Naive thymus-derived CD8-positive, alpha-beta T cell (primary cell): ENCODE measurements around the gene REPS1. TPM values are rescaled to one million over a fixed set of nuclear protein-coding genes. Genes with fewer than 3 reads are reported as not detected.

Experiments
- ATAC-seq, 2 donors: fragments of 150-1000 bp; cut with Tn5 transposase in 1 of 2; sonication (Bioruptor Pico), chemical (Tn5 transposase) in 1 of 2; 1 replicate in 1 of 2; 2 replicates in 1 of 2; pipeline ENCODE4 v1.10.0; 2021; ENCODE audit warnings: mild to moderate bottlenecking in 2 of 2, moderate library complexity in 2 of 2
- POLR2A ChIA-PET: fragments of 350-600 bp; sonication (Branson Sonifier 250); formaldehyde crosslinking; loops from one replicate; lab custom pipeline; 2021; ENCODE audit warnings: antibody characterized with exemption; lab: Charles Lee
- DNase-seq, 10 donors: peaks; one replicate each; pipeline versions ENCODE4 v3.0.0 to v3.0.0-alpha.2; 2020 to 2022
- H3K27ac Mint-ChIP-seq, 10 donors: one replicate each; pipeline ENCODE4 v1.8.0; 2020 to 2022; ENCODE audit warnings: mild to moderate bottlenecking in 10 of 10, mixed read lengths in 10 of 10, moderate library complexity in 4 of 10, inconsistent platforms in 1 of 10
- H3K27me3 Mint-ChIP-seq, 5 donors: one replicate each; pipeline ENCODE4 v1.8.0; 2021 to 2022; ENCODE audit warnings: mixed read lengths in 5 of 5
- H3K36me3 Mint-ChIP-seq, 3 donors: one replicate each; pipeline ENCODE4 v1.8.0; 2020 to 2022; ENCODE audit warnings: mixed read lengths in 3 of 3, mild to moderate bottlenecking in 2 of 3, inconsistent platforms in 1 of 3
- H3K4me1 Mint-ChIP-seq, 4 donors: one replicate each; pipeline ENCODE4 v1.8.0; 2021 to 2022; ENCODE audit warnings: mixed read lengths in 4 of 4
- H3K4me3 Mint-ChIP-seq, 10 donors: one replicate each; pipeline ENCODE4 v1.8.0; 2020 to 2022; ENCODE audit warnings: mild to moderate bottlenecking in 10 of 10, mixed read lengths in 10 of 10, moderate library complexity in 6 of 10, inconsistent platforms in 1 of 10
- H3K9me3 Mint-ChIP-seq, 9 donors: one replicate each; pipeline ENCODE4 v1.8.0; 2020 to 2022; ENCODE audit warnings: mixed read lengths in 9 of 9, mild to moderate bottlenecking in 3 of 9, inconsistent platforms in 1 of 9, moderate library complexity in 1 of 9
- polyA plus RNA-seq, 3 donors: library from polyadenylated mRNA; unstranded; fragments of 300-500 nt; fragmentation: Illumina TruSeq; gene quantifications; one replicate each; pipeline ENCODE4 v1.2.3, GENCODE V29; 2021
- total RNA-seq, 8 experiments: library from RNA in 2 of 8; stranded (reverse) in 2 of 8; gene quantifications; one replicate each; pipeline ENCODE4 v1.2.3 and lab custom pipeline; 2021 to 2026

The REPS1 gene
- total and polyA plus RNA-seq, 5 experiments from 2014 or later = 19.4 to 70.0 (median 45.3) TPM

GRCh38 chr6:138862456-138862855, 125.6 kb downstream of the REPS1 start:
- ATAC-seq = no peak
- Mint-ChIP-seq H3K36me3 (no peaks in the 10 kb centered on the region), H3K4me3 (no peak overlapping the region), H3K27me3 (peaks cover 3 to 15% (median 9%) of the 10 kb centered on the region in 5 donors), H3K9me3 (peaks cover 0 to 2% (median 0%) of the 10 kb centered on the region in 9 donors), H3K4me1 (peaks cover 0 to under 1% (median 0%) of the 10 kb centered on the region in 4 donors), H3K27ac (no peak overlapping the region)
- POLR2A ChIA-PET = no interaction called here
- DNase-seq = no peak

GRCh38 chr6:138857775-138858174, 130.3 kb downstream of the REPS1 start:
- DNase-seq = no peak
- Mint-ChIP-seq H3K27ac (peak overlapping the region in 1 of 10 donors; percentile 9), H3K9me3 (peaks cover 0 to 2% (median 0%) of the 10 kb centered on the region in 9 donors), H3K27me3 (peaks cover 0 to 19% (median 7%) of the 10 kb centered on the region in 5 donors), H3K36me3 (no peaks in the 10 kb centered on the region), H3K4me3 (no peak overlapping the region), H3K4me1 (peaks cover 0 to 2% (median 0%) of the 10 kb centered on the region in 4 donors)
- no peak for ATAC-seq
- POLR2A ChIA-PET = no interaction called here

GRCh38 chr6:138856654-138857053, 131.4 kb downstream of the REPS1 start:
- H3K27ac Mint-ChIP-seq = no peak overlapping the region
- peaks cover 0 to 10% (median 7%) of the 10 kb centered on the region in 5 donors for H3K27me3 Mint-ChIP-seq
- H3K36me3 Mint-ChIP-seq = no peaks in the 10 kb centered on the region
- DNase-seq = no peak
- no peak overlapping the region for H3K4me3 Mint-ChIP-seq
- ATAC-seq = no peak
- H3K9me3 Mint-ChIP-seq = peaks cover 0 to 1% (median 0%) of the 10 kb centered on the region in 9 donors
- H3K4me1 Mint-ChIP-seq = peaks cover 0 to 2% (median 0%) of the 10 kb centered on the region in 4 donors
- POLR2A ChIA-PET = no interaction called here

Other genes starting within 250 kb of the REPS1 start
- gene CCDC28A, start 214.5 kb downstream of the REPS1 start, total RNA-seq = 10 to 100 TPM; 28.9 to 30.1 TPM
- gene CCDC28A, start 214.5 kb downstream of the REPS1 start, polyA plus RNA-seq = 10 to 100 TPM; 51.3 to 68.2 (median 51.8) TPM
- under 1 TPM in 1 of 2 experiments, not detected in 1; 0.26 TPM for gene ECT2L, start 192.2 kb downstream of the REPS1 start, total RNA-seq
- gene ECT2L, start 192.2 kb downstream of the REPS1 start, polyA plus RNA-seq = under 1 TPM in 1 of 3 donors, not detected in 2; 0.05 TPM
- 100 to 1,000 TPM; 105 to 112 TPM for gene ABRACL, start 40.5 kb upstream of the REPS1 start, total RNA-seq
- gene ABRACL, start 40.5 kb upstream of the REPS1 start, polyA plus RNA-seq = 100 to 1,000 TPM; 210 to 228 (median 217) TPM
- 100 to 1,000 TPM; 154 to 159 TPM for gene HECA, start 146.8 kb upstream of the REPS1 start, total RNA-seq
- gene HECA, start 146.8 kb upstream of the REPS1 start, polyA plus RNA-seq = 1 to 10 TPM; 4.6 to 8.5 (median 5.5) TPM